B cell (primary cell): ENCODE results near the gene KCNIP2. TPM values are rescaled to one million over a fixed set of nuclear protein-coding genes. Genes with fewer than 3 reads are reported as not detected.

Experiments
- ATAC-seq: fragments of 200-7000 bp; cut with Tn5 transposase; one replicate; pipeline ENCODE4 v1.10.0; 2021; ENCODE audit warnings: low read depth, mild to moderate bottlenecking, moderate number of reproducible peaks, moderate library complexity
- CTCF ChIA-PET: fragments of 350-600 bp; sonication (Branson Sonifier 250); formaldehyde crosslinking; loops from one replicate; lab custom pipeline; 2021; ENCODE audit warnings: antibody characterized with exemption, inconsistent platforms; lab: Charles Lee
- POLR2A ChIA-PET: fragments of 350-600 bp; sonication (Branson Sonifier 250); formaldehyde crosslinking; loops from one replicate; lab custom pipeline; 2021; ENCODE audit warnings: antibody characterized with exemption; lab: Charles Lee
- DNase-seq: peaks from one replicate; pipeline ENCODE4 v3.0.0; 2013
- H2AFZ ChIP-seq: 2 replicates; pipeline ENCODE4 v1.6.1; 2012; ENCODE audit warnings: mild to moderate bottlenecking, low read depth, low read length; ENCODE audit not compliant: insufficient read depth, poor library complexity, severe bottlenecking
- H3K27ac ChIP-seq, 2 donors: 1 replicate in 1 of 2; 2 replicates in 1 of 2; pipeline ENCODE4 v1.5.1; 2012 to 2013; ENCODE audit warnings: low read length in 2 of 2, mild to moderate bottlenecking in 2 of 2, moderate library complexity in 1 of 2
- H3K27me3 ChIP-seq, 4 experiments: fragments of 200-600 bp in 1 of 4; sonication (generic) in 1 of 4; replicated peaks in 1 of 4; 1 replicate in 2 of 4; 2 replicates in 2 of 4; pipeline versions ENCODE4 v1.6.1 to v1.7.0; 2013 to 2016; ENCODE audit warnings: low read length in 3 of 4, mild to moderate bottlenecking in 2 of 4, mixed read lengths in 1 of 4, moderate library complexity in 1 of 4; ENCODE audit not compliant: insufficient read depth in 4 of 4, control insufficient read depth in 3 of 4; ENCODE audit errors: control extremely low read depth in 1 of 4
- H3K36me3 ChIP-seq, 2 experiments: replicated peaks in 1 of 2; 1 replicate in 1 of 2; 2 replicates in 1 of 2; pipeline versions ENCODE4 v1.6.1 to v1.7.1; 2013; ENCODE audit warnings: low read length in 1 of 2; ENCODE audit not compliant: insufficient read depth in 2 of 2, control insufficient read depth in 1 of 2; ENCODE audit errors: control extremely low read depth in 1 of 2, extremely low read depth in 1 of 2
- H3K4me1 ChIP-seq, 2 donors: fragments of 200-600 bp in 1 of 2; sonication (generic) in 1 of 2; 1 replicate in 1 of 2; 2 replicates in 1 of 2; pipeline versions ENCODE4 v1.5.1 to v1.6.1; 2013 to 2017; ENCODE audit warnings: low read length in 2 of 2; ENCODE audit not compliant: control insufficient read depth in 2 of 2, insufficient read depth in 2 of 2
- H3K4me2 ChIP-seq: replicated peaks from 2 replicates; pipeline ENCODE3; 2012; ENCODE audit warnings: mild to moderate bottlenecking, low read depth, low read length; ENCODE audit not compliant: poor library complexity, severe bottlenecking
- H3K4me3 ChIP-seq, 5 experiments: fragments of 200-600 bp in 1 of 5; sonication (generic) in 1 of 5; 1 replicate in 3 of 5; 2 replicates in 2 of 5; pipeline versions ENCODE4 v1.5.1 to v1.7.0; 2011 to 2016; ENCODE audit warnings: low read length in 4 of 5, mild to moderate bottlenecking in 4 of 5, low read depth in 2 of 5, control low read depth in 1 of 5, moderate library complexity in 1 of 5; ENCODE audit not compliant: insufficient read depth in 1 of 5; ENCODE audit errors: control extremely low read depth in 1 of 5, extremely low read depth in 1 of 5
- H3K79me2 ChIP-seq: fragments of 200-600 bp; sonication (generic); one replicate; pipeline ENCODE4 v1.6.0; 2016; ENCODE audit warnings: low read length; ENCODE audit not compliant: control insufficient read depth, insufficient read depth
- H3K9ac ChIP-seq: fragments of 200-600 bp; sonication (generic); 2 replicates; pipeline ENCODE4 v1.6.1; 2017; ENCODE audit warnings: mild to moderate bottlenecking, low read length, moderate library complexity
- H3K9me3 ChIP-seq, 3 donors: one replicate each; pipeline versions ENCODE4 v1.6.1 to v1.7.1; 2013; ENCODE audit warnings: low read length in 2 of 3; ENCODE audit not compliant: control insufficient read depth in 2 of 3, insufficient read depth in 1 of 3; ENCODE audit errors: control extremely low read depth in 1 of 3
- H4K20me1 ChIP-seq: 2 replicates; pipeline ENCODE4 v1.6.0; 2012; ENCODE audit warnings: mild to moderate bottlenecking, low read length; ENCODE audit not compliant: insufficient read depth, control insufficient read depth, poor library complexity, severe bottlenecking
- H3K27ac Mint-ChIP-seq: one replicate; pipeline ENCODE4 v1.8.0; 2021; ENCODE audit warnings: mixed read lengths
- H3K27me3 Mint-ChIP-seq: one replicate; pipeline ENCODE4 v1.8.0; 2021; ENCODE audit warnings: mixed read lengths
- H3K4me1 Mint-ChIP-seq: one replicate; pipeline ENCODE4 v1.8.0; 2021; ENCODE audit warnings: mixed read lengths
- H3K4me3 Mint-ChIP-seq: one replicate; pipeline ENCODE4 v1.8.0; 2021; ENCODE audit warnings: mixed read lengths
- H3K9me3 Mint-ChIP-seq: one replicate; pipeline ENCODE4 v1.8.0; 2022; ENCODE audit warnings: mixed read lengths; ENCODE audit not compliant: insufficient read depth
- EZH2 ChIP-seq: IDR thresholded peaks from 2 replicates; pipeline ENCODE4 v1.6.1; 2012; ENCODE audit warnings: borderline replicate concordance, low read depth, mild to moderate bottlenecking, moderate library complexity, low read length; ENCODE audit not compliant: insufficient read depth, poor library complexity, severe bottlenecking
- WGBS: methylation state at CpG from one replicate; pipeline ENCODE4 v1.1.5; 2013; ENCODE audit warnings: missing lambda C conversion rate; ENCODE audit not compliant: insufficient coverage; 5-methylcytosine and 5-hydroxymethylcytosine counted together
- intact Hi-C: fragments of 100-400 bp; cut with micrococcal nuclease; formaldehyde crosslinking; loops from one replicate; pipeline ENCODE4 v1.10.0; 2022
- polyA plus RNA-seq: library from polyadenylated mRNA; depleted of rRNA; stranded (reverse); fragments of >200 nt; gene quantifications from 2 replicates; pipeline ENCODE4 v1.2.3, GENCODE V29; 2012
- total RNA-seq, 2 donors: library from RNA; stranded (reverse); fragments of 120-200 nt in 1 of 2; gene quantifications; 1 replicate in 1 of 2; 2 replicates in 1 of 2; pipeline versions ENCODE4 v1.2.3 to v1.2.4, GENCODE V29; 2013 to 2022
- TF ChIP-seq, protein P1 (sequence below): fragments of 200-600 bp; IDR thresholded peaks from one replicate; pipeline ENCODE4 v1.8.0; 2022; ENCODE audit warnings: antibody characterized with exemption, mild to moderate bottlenecking

Gene KCNIP2
- total and polyA plus RNA-seq, 2 donors (not counting 1 experiment from before 2014, with no cell fraction given), result 3.5 to 34.7 TPM

DNA sequence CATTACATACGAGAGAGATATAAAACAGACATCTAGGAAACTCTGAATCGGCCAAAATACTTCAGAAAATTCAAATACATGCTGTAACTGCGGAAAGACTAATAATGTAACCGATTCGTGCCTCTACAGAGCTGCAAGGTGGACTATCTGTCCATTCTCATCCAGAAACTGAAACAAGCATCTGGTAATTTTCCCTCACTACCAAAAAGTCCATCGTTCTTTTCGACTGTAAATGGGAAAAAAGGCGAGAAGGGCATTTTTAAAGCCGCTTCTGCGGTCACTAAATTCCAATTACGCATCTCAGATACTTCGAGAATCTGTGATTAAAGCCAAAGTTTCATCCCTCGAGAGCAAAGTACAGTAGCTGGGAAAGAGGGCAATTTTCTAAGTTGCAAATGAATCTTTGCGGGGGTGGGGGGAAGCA, 26.7 kb downstream of the KCNIP2 start:
- DNase-seq (no peak), ATAC-seq (no peak)
- intact Hi-C loops, result loop anchor here (5.0 kb wide), 4 partner anchors 315 to 895 kb away; partner anchors contain the start of genes ARL3, GBF1, PPRC1 and SFXN2
- ChIA-PET POLR2A (interaction anchor here (0.6 to 6.3 kb wide), 3 partner anchors 14 to 140 kb away, joined by 5 to 102 read pairs (median 17); no protein-coding TSS in a partner anchor), CTCF (interaction anchor here (1.1 to 5.6 kb wide), 3 partner anchors 24 to 256 kb away, joined by 3 to 48 read pairs (median 38); partner anchors contain the start of gene NPM3)
- Histone ChIP-seq H2AFZ (no peak overlapping the region), H3K4me2 (peak overlapping the region; percentile 79), H4K20me1 (peaks cover 62% of the 10 kb centered on the region), H3K27me3 (no peaks in the 10 kb centered on the region), H3K79me2 (peaks cover 82% of the 10 kb centered on the region), H3K36me3 (peaks cover 0 to 19% of the 10 kb centered on the region in 2 experiments), H3K9ac (peak overlapping the region; percentile 96), H3K4me3 (peak overlapping the region; percentile 55 to 97 (median 92)), H3K9me3 (no peaks in the 10 kb centered on the region), H3K4me1 (peaks cover 33 to 34% of the 10 kb centered on the region in 2 donors), H3K27ac (peak overlapping the region; percentile 81 to 85)
- Mint-ChIP-seq H3K9me3 (no peaks in the 10 kb centered on the region), H3K27ac (peak overlapping the region; percentile 99), H3K4me3 (peak overlapping the region; percentile 94), H3K4me1 (peaks cover 42% of the 10 kb centered on the region), H3K27me3 (no peaks in the 10 kb centered on the region)
- WGBS, result 4% methylated on average over 5 of the region's 14 CpGs
- TF ChIP-seq, protein P1, sequence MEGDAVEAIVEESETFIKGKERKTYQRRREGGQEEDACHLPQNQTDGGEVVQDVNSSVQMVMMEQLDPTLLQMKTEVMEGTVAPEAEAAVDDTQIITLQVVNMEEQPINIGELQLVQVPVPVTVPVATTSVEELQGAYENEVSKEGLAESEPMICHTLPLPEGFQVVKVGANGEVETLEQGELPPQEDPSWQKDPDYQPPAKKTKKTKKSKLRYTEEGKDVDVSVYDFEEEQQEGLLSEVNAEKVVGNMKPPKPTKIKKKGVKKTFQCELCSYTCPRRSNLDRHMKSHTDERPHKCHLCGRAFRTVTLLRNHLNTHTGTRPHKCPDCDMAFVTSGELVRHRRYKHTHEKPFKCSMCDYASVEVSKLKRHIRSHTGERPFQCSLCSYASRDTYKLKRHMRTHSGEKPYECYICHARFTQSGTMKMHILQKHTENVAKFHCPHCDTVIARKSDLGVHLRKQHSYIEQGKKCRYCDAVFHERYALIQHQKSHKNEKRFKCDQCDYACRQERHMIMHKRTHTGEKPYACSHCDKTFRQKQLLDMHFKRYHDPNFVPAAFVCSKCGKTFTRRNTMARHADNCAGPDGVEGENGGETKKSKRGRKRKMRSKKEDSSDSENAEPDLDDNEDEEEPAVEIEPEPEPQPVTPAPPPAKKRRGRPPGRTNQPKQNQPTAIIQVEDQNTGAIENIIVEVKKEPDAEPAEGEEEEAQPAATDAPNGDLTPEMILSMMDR, result no peak
- TF ChIP-seq EZH2, result no peak

DNA sequence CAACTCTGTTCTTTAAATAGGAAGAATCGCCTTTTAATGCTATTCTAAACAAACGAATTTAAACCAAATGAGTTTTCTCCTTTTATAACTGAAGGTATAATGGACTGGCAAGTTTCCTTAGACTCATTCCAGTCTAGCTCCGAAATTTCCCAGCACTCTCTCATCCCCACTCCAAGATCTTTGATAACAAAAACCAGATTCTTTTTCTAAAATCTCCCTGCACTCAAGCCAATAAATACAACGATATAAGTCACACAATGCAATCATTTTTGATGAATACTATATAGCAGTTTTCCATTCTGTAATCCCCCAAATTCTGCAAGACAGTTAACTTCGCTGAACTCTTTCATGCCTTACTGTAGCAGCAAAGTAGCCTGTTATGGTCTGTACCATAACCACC, 27.2 kb downstream of the KCNIP2 start:
- CTCF ChIA-PET, result interaction anchor here (0.6 to 5.6 kb wide), 6 partner anchors 12 to 256 kb away, joined by 3 to 48 read pairs (median 4); partner anchors contain the start of gene NPM3
- peak overlapping the region; percentile 79 for H3K4me2 ChIP-seq
- H4K20me1 ChIP-seq, result peaks cover 65% of the 10 kb centered on the region
- H3K9me3 ChIP-seq, result no peaks in the 10 kb centered on the region
- ATAC-seq (no peak), DNase-seq (no peak)
- Mint-ChIP-seq H3K4me3 (peak overlapping the region; percentile 94), H3K27ac (peak overlapping the region; percentile 99), H3K4me1 (peaks cover 44% of the 10 kb centered on the region), H3K27me3 (no peaks in the 10 kb centered on the region), H3K9me3 (no peaks in the 10 kb centered on the region)
- peaks cover 33 to 34% of the 10 kb centered on the region in 2 donors for H3K4me1 ChIP-seq
- no peak for TF ChIP-seq EZH2
- TF ChIP-seq, protein P1, result no peak
- H3K27me3 ChIP-seq, result no peaks in the 10 kb centered on the region
- H3K27ac ChIP-seq, result peak overlapping the region; percentile 81 to 85
- H2AFZ ChIP-seq, result no peak overlapping the region
- H3K79me2 ChIP-seq, result peaks cover 87% of the 10 kb centered on the region
- POLR2A ChIA-PET, result interaction anchor here (0.6 to 6.3 kb wide), 4 partner anchors 14 to 268 kb away, joined by 5 to 102 read pairs (median 13); no protein-coding TSS in a partner anchor
- 0% methylated on average over 1 of the region's 5 CpGs for WGBS
- intact Hi-C loops, result loop anchor here (5.0 kb wide), 4 partner anchors 316 to 896 kb away; partner anchors contain the start of genes ARL3, GBF1, PPRC1 and SFXN2
- H3K36me3 ChIP-seq, result peaks cover 0 to 22% of the 10 kb centered on the region in 2 experiments
- peak overlapping the region; percentile 55 to 97 (median 92) for H3K4me3 ChIP-seq
- H3K9ac ChIP-seq, result peak overlapping the region; percentile 96
